ENCODE measurements around the gene KRTAP9-7. TPM values are rescaled to one million over a fixed set of nuclear protein-coding genes. Genes with fewer than 3 reads are reported as not detected.

KRTAP9-7 gene
- total RNA-seq, 2 donors from 2014 or later = not detected

DNA sequence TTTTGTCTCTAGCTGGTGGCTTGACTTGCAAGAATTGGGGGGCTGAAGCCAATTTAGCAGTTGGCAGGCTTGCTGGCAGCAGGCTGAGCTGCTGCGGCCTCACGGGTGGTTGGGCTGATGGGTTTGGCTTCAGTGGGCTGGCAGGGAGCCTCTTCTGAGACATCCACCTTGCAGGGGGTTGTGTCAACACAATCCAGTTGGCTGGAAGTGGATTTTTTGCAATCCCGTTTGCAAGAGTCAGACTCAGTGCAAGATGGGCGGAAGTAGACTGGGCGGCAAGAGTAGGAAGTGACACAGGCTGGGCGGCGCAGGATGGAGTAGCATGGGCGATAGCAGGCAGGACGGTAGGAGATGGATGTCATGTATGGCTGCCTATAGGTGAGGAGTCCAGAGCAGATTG lies 32.1 kb downstream of the KRTAP9-7 start:
- H3K4me1 Mint-ChIP-seq = no peaks in the 10 kb centered on the region
- H3K27ac ChIP-seq (ENCODE audit: low read depth, low read length) = no peak overlapping the region
- no peaks in the 10 kb centered on the region for H3K9me3 ChIP-seq (ENCODE audit: control insufficient read depth, low read length)
- no peak overlapping the region for H3K27ac Mint-ChIP-seq
- H3K36me3 ChIP-seq (ENCODE audit: control insufficient read depth, insufficient read depth, low read length) = no peaks in the 10 kb centered on the region
- TF ChIP-seq, protein P1, sequence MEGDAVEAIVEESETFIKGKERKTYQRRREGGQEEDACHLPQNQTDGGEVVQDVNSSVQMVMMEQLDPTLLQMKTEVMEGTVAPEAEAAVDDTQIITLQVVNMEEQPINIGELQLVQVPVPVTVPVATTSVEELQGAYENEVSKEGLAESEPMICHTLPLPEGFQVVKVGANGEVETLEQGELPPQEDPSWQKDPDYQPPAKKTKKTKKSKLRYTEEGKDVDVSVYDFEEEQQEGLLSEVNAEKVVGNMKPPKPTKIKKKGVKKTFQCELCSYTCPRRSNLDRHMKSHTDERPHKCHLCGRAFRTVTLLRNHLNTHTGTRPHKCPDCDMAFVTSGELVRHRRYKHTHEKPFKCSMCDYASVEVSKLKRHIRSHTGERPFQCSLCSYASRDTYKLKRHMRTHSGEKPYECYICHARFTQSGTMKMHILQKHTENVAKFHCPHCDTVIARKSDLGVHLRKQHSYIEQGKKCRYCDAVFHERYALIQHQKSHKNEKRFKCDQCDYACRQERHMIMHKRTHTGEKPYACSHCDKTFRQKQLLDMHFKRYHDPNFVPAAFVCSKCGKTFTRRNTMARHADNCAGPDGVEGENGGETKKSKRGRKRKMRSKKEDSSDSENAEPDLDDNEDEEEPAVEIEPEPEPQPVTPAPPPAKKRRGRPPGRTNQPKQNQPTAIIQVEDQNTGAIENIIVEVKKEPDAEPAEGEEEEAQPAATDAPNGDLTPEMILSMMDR (conservative IDR thresholded peaks at IDR 0.05) = no peak
- peaks cover 4% of the 10 kb centered on the region for H3K27me3 Mint-ChIP-seq (ENCODE audit: insufficient read depth)
- peak; percentile 42 for DNase-seq
- no peaks in the 10 kb centered on the region for H3K4me1 ChIP-seq (ENCODE audit: control insufficient read depth, insufficient read depth, low read length)
- no peak overlapping the region for H3K4me3 Mint-ChIP-seq
- no peaks in the 10 kb centered on the region for H3K36me3 Mint-ChIP-seq (ENCODE audit: low read depth)
- H3K4me3 ChIP-seq (ENCODE audit: low read length) = no peak overlapping the region
- H3K9ac ChIP-seq (ENCODE audit: extremely low read depth, low read length, poor library complexity, severe bottlenecking) = no peak overlapping the region
- no peaks in the 10 kb centered on the region for H3K9me3 Mint-ChIP-seq
- 79 to 93% methylated on average over 7 to 9 of the region's 9 CpGs for WGBS, 2 experiments (ENCODE audit: insufficient coverage in 1 of 2, insufficient read length in 1 of 2)
- H3K27me3 ChIP-seq (ENCODE audit: control insufficient read depth, insufficient read depth, low read length, poor library complexity, severe bottlenecking) = peaks cover 7% of the 10 kb centered on the region

DNA sequence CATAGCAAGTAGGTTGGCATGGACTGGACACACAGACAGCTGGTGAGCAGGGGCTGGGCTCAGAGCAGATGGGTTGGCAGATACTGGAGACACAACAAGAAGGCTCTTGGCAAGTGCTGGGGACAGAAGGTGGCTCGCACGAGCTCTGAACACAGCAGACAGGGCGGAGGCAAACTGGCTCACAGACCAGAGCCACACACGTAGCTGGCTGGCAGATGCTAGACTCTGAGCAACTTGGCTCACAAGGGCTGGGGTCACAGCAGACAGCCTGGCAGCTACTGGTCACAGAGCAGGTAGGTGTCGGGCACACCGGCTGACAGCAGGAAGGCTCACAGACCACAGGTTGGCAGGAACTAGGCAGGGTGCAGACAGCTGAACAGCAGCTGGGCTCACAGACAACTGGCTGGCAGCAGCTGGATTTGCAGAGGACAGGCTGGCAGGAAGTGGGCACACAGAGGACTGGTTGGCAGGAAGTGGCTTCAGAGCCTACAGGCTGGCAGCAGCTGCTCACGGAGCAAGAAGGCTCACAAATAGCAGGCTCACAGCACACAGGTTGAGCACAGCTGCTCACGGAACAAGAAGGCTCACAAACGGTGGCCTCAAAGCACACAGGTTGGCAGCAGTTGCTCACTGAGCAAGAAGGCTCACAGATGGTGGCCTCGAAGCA lies 32.9 kb downstream of the KRTAP9-7 start:
- Mint-ChIP-seq H3K9me3 (no peaks in the 10 kb centered on the region), H3K4me1 (no peaks in the 10 kb centered on the region), H3K27me3 (ENCODE audit: insufficient read depth) (peaks cover 4% of the 10 kb centered on the region), H3K27ac (no peak overlapping the region), H3K36me3 (ENCODE audit: low read depth) (no peaks in the 10 kb centered on the region), H3K4me3 (no peak overlapping the region)
- TF ChIP-seq, protein P1 (conservative IDR thresholded peaks at IDR 0.05) = no peak
- H3K9me3 ChIP-seq (ENCODE audit: control insufficient read depth, low read length) = no peaks in the 10 kb centered on the region
- DNase-seq = peak; percentile 42
- H3K36me3 ChIP-seq (ENCODE audit: control insufficient read depth, insufficient read depth, low read length) = no peaks in the 10 kb centered on the region
- no peak overlapping the region for H3K4me3 ChIP-seq (ENCODE audit: low read length)
- H3K27me3 ChIP-seq (ENCODE audit: control insufficient read depth, insufficient read depth, low read length, poor library complexity, severe bottlenecking) = peaks cover 8% of the 10 kb centered on the region
- no peak overlapping the region for H3K27ac ChIP-seq (ENCODE audit: low read depth, low read length)
- 86% methylated on average over 10 of the region's 10 CpGs for WGBS, 2 experiments (ENCODE audit: insufficient coverage in 1 of 2, insufficient read length in 1 of 2)
- H3K4me1 ChIP-seq (ENCODE audit: control insufficient read depth, insufficient read depth, low read length) = no peaks in the 10 kb centered on the region
- H3K9ac ChIP-seq (ENCODE audit: extremely low read depth, low read length, poor library complexity, severe bottlenecking) = no peak overlapping the region

DNA sequence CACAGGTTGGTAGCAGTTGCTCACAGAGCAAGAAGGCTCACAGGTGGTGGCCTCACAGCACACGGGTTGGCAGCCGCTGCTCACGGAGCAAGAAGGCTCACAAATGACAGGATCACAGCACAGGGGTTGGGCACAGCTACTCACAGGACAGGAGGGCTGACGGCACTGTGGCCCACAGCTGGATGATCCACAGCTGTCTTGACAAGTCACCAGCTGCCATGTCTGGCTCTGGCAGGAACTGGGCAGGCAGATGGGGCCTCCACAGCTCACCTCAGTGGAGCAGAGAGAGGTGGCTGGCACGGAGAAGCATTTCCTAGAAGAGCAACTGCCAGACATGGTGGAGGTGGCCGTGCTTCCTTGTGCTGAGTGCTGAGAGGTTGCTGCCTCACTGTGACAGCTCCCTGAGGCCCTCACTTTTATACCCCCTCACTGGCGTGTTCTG lies 33.4 kb downstream of the KRTAP9-7 start, which contains the start of gene KRTAP16-1:
TSS of gene KRTAP16-1 (minus strand) at position 392 of the 442 bp plus-strand sequence. CDS start at position 336, 56 bp downstream.
- Mint-ChIP-seq H3K9me3 (no peaks in the 10 kb centered on the region), H3K27me3 (ENCODE audit: insufficient read depth) (peaks cover 4% of the 10 kb centered on the region), H3K27ac (no peak within 1 kb of the TSS), H3K4me3 (no peak within 1 kb of the TSS), H3K36me3 (ENCODE audit: low read depth) (no peaks in the 10 kb centered on the region), H3K4me1 (no peaks in the 10 kb centered on the region)
- no peak for DNase-seq
- 85% methylated on average over 7 of the region's 7 CpGs; no CpG with 5 or more reads in 1 of the 2 experiments for WGBS, 2 experiments (ENCODE audit: insufficient coverage in 1 of 2, insufficient read length in 1 of 2)
- Histone ChIP-seq H3K27ac (ENCODE audit: low read depth, low read length) (no peak within 1 kb of the TSS), H3K36me3 (ENCODE audit: control insufficient read depth, insufficient read depth, low read length) (no peaks in the 10 kb centered on the region), H3K9me3 (ENCODE audit: control insufficient read depth, low read length) (no peaks in the 10 kb centered on the region), H3K27me3 (ENCODE audit: control insufficient read depth, insufficient read depth, low read length, poor library complexity, severe bottlenecking) (peaks cover 8% of the 10 kb centered on the region), H3K4me1 (ENCODE audit: control insufficient read depth, insufficient read depth, low read length) (no peaks in the 10 kb centered on the region), H3K9ac (ENCODE audit: extremely low read depth, low read length, poor library complexity, severe bottlenecking) (no peak within 1 kb of the TSS), H3K4me3 (ENCODE audit: low read length) (no peak within 1 kb of the TSS)
- TF ChIP-seq, protein P1 (conservative IDR thresholded peaks at IDR 0.05) = no peak

Measured in endodermal cell (in vitro differentiated cells).